Testis (tissue), 2 donors: ENCODE results near the gene CENPX.

Experiments used
- CTCF ChIP-seq, 3 experiments: fragments of 450-650 bp in 2 of 3; fragments of 200-600 bp in 1 of 3; sonication (generic) in 1 of 3; IDR thresholded peaks; one replicate each; pipeline ENCODE4 v1.5.1; 2016 to 2019; ENCODE audit warnings: antibody characterized with exemption in 3 of 3, mild to moderate bottlenecking in 2 of 3, moderate library complexity in 1 of 3
- POLR2A ChIP-seq: fragments of 450-650 bp; IDR thresholded peaks from one replicate; pipeline ENCODE4 v1.6.1; 2017; ENCODE audit warnings: antibody characterized with exemption, mild to moderate bottlenecking, moderate library complexity

- no peak for TF ChIP-seq CTCF (IDR thresholded peaks at IDR 0.05)
- no peak for TF ChIP-seq POLR2A
Observed at GRCh38 chr17:82007228-82007494, 15.5 kb downstream of the CENPX start.
